H1 (cell line): ENCODE data around the gene SCAMP5. TPM values are rescaled to one million over a fixed set of nuclear protein-coding genes. Genes with fewer than 3 reads are reported as not detected.

ENCODE experiments used
- CBX5 ChIP-seq: fragments of 300-800, 300-1000 bp; sonication (generic); IDR thresholded peaks from 2 replicates; pipeline ENCODE4 v1.7.1; 2016; ENCODE audit warnings: antibody characterized with exemption, low read length, low read depth
- CBX8 ChIP-seq: fragments of 300-800, 300-1000 bp; sonication (generic); IDR thresholded peaks from 2 replicates; pipeline ENCODE4 v1.7.1; 2016; ENCODE audit warnings: low read depth, low read length, borderline replicate concordance
- SUZ12 ChIP-seq: fragments of 200-600 bp; sonication (generic); IDR thresholded peaks from 2 replicates; pipeline ENCODE4 v1.6.1; 2012; ENCODE audit warnings: mild to moderate bottlenecking, inconsistent platforms, low read length, moderate library complexity, mixed read lengths
- polyA plus RNA-seq, 7 experiments: library from polyadenylated mRNA; depleted of rRNA in 3 of 7; stranded (reverse) in 5 of 7; unstranded in 2 of 7; fragments of >200 nt in 5 of 7; fragments of 200-250 nt in 2 of 7; gene quantifications; 1 replicate in 5 of 7; 2 replicates in 1 of 7; 4 replicates in 1 of 7; pipeline versions ENCODE4 v1.2.1 to v1.2.3, GENCODE V29; 2011 to 2013; ENCODE audit warnings: missing spikeins in 2 of 7, mixed read lengths in 2 of 7
- total RNA-seq: library from RNA; stranded (reverse); fragmentation: NEBNext Ultra II Directional; extraction: Animal tissue kit (Norgen Biotek cat#: 25700); gene quantifications from 2 replicates; pipeline ENCODE4 v1.2.1, GENCODE V29; 2021

SCAMP5 gene
- total and polyA plus RNA-seq, 2 of the 8 experiments (the other 6 are each of a cell fraction or from before 2014, with no cell fraction given), result 55.4 to 94.7 TPM

DNA sequence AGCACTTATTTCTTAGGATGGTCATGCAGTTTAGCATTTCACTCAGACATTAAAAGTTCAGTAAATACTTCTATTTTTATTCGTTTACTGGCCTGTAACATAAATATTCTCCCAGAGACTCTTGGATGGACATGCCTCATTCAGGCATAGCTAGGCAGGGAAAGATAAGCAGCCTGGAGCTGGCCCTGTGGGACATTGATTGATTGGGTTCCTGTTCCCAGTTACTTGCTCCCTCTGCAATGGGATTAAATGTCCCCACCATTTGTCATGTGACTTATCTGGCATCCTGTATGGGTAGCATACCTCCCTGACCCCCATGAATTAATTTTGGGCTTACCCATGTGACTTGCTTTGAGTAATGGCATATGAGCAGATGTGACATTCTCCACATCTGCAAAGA lies 2.7 kb upstream of the SCAMP5 start (continued):
- no peak for TF ChIP-seq CBX8
- no peak for TF ChIP-seq CBX5
- no peak for TF ChIP-seq SUZ12
